Peyer's patch (tissue), 4 donors: ENCODE data around the gene PC.

Experiments used
- CTCF ChIP-seq, 6 experiments: fragments of 450-650 bp in 4 of 6; fragments of 200-600 bp in 2 of 6; sonication (generic) in 1 of 6; IDR thresholded peaks; one replicate each; pipeline ENCODE4 v1.5.1; 2017 to 2019; ENCODE audit warnings: antibody characterized with exemption in 6 of 6, mild to moderate bottlenecking in 3 of 6, moderate library complexity in 1 of 6
- POLR2A ChIP-seq, 2 donors: fragments of 450-650 bp; IDR thresholded peaks; one replicate each; pipeline ENCODE4 v1.5.1; 2017; ENCODE audit warnings: antibody characterized with exemption in 2 of 2, mild to moderate bottlenecking in 2 of 2, moderate library complexity in 2 of 2

- TF ChIP-seq CTCF (IDR thresholded peaks at IDR 0.05) (no peak), POLR2A (IDR thresholded peaks at IDR 0.05) (no peak)
Observed at GRCh38 chr11:66986178-66986545, 28.0 kb upstream of the PC start.
